Esophagus (tissue), 2 donors: ENCODE measurements around the gene C6orf89. TPM values are rescaled to one million over a fixed set of nuclear protein-coding genes. Genes with fewer than 3 reads are reported as not detected.

Source experiments
- H3K27ac ChIP-seq, 2 donors: one replicate each; pipeline ENCODE4 v1.5.1; 2013; ENCODE audit warnings: low read depth in 2 of 2, mild to moderate bottlenecking in 2 of 2, inconsistent platforms in 1 of 2, low read length in 1 of 2, moderate library complexity in 1 of 2
- H3K27me3 ChIP-seq, 2 donors: one replicate each; pipeline ENCODE4 v1.6.1; 2013; ENCODE audit warnings: low read length in 2 of 2, control low read depth in 1 of 2, mild to moderate bottlenecking in 1 of 2; ENCODE audit not compliant: insufficient read depth in 2 of 2, control insufficient read depth in 1 of 2
- H3K36me3 ChIP-seq, 2 donors: one replicate each; pipeline ENCODE4 v1.6.1; 2013; ENCODE audit warnings: low read length in 1 of 2; ENCODE audit not compliant: control insufficient read depth in 2 of 2, insufficient read depth in 2 of 2
- H3K4me1 ChIP-seq, 2 donors: one replicate each; pipeline ENCODE4 v1.6.1; 2013; ENCODE audit warnings: low read length in 1 of 2; ENCODE audit not compliant: control insufficient read depth in 2 of 2, insufficient read depth in 2 of 2
- H3K4me3 ChIP-seq, 2 donors: one replicate each; pipeline ENCODE4 v1.5.1; 2013; ENCODE audit warnings: low read length in 2 of 2, mild to moderate bottlenecking in 2 of 2, low read depth in 1 of 2, moderate library complexity in 1 of 2
- H3K9me3 ChIP-seq, 2 donors: one replicate each; pipeline ENCODE4 v1.6.1; 2013; ENCODE audit warnings: mild to moderate bottlenecking in 2 of 2, low read depth in 1 of 2, low read length in 1 of 2, moderate library complexity in 1 of 2; ENCODE audit not compliant: control insufficient read depth in 2 of 2, insufficient read depth in 1 of 2
- WGBS, 2 donors: extraction: QIAGEN DNeasy Blood & Tissue Kit; methylation state at CpG; one replicate each; pipeline ENCODE4 v1.1.7; 2013; 5-methylcytosine and 5-hydroxymethylcytosine counted together
- polyA plus RNA-seq, 2 donors: library from polyadenylated mRNA; stranded (reverse); fragments of 200-250 nt; gene quantifications; one replicate each; pipeline ENCODE4 v1.2.3, GENCODE V29; 2013
- donor health status: healthy with polysubstance abuse.
- donor health status: Bipolar disorder and iron deficiency.

C6orf89 gene
- polyA plus RNA-seq, 2 donors = 12.9 to 15.9 TPM

DNA sequence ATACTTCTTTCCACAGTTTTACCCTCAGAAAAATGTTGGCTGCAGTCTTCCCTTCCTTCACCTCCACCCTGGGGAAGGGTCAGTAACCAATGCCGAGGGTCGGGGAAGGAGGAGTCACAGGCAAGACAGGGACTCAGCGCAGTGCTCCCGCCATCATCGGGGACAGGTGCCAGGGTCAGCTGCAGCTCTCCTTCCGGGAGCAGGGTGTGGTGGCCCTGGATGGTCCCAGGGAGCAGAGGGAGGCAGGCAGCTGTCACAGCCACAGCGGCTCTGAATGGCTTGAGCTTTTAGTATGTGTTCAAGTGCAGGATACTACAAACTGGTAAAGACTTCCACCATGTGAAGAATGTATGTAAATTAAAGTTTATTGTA is 42.8 kb downstream of the C6orf89 start:
- H3K4me3 ChIP-seq = no peak overlapping the region
- no peaks in the 10 kb centered on the region for H3K27me3 ChIP-seq
- H3K36me3 ChIP-seq = peaks cover 2 to 12% of the 10 kb centered on the region in 2 donors
- H3K9me3 ChIP-seq = no peaks in the 10 kb centered on the region
- H3K4me1 ChIP-seq = peaks cover 3 to 5% of the 10 kb centered on the region in 2 donors
- no peak overlapping the region for H3K27ac ChIP-seq
- WGBS, 2 donors = 64 to 67% methylated on average over 7 of the region's 7 CpGs

DNA sequence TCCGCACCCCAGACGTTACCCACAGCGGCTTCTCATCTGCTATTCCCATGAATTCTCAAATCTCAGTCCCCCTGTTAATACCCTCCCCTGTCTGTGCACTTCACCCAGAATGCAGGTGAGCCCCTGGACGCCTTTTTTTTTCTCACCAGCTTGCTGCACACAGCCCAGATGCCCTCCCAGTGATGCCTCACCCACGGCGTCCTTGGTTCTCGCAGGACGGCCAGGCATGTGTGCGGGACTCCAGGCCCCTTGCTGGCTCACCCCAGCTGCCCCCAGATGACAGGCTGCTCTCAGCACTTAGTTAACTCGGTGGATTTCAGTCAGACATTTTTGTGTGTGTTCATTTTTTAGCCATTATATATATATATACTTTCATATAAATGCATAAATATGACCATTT is 43.4 kb downstream of the C6orf89 start:
- no peaks in the 10 kb centered on the region for H3K9me3 ChIP-seq
- H3K4me3 ChIP-seq = no peak overlapping the region
- peaks cover 0 to 7% of the 10 kb centered on the region in 2 donors for H3K36me3 ChIP-seq
- H3K27ac ChIP-seq = no peak overlapping the region
- peaks cover 3 to 5% of the 10 kb centered on the region in 2 donors for H3K4me1 ChIP-seq
- WGBS, 2 donors = 85 to 86% methylated on average over 10 of the region's 10 CpGs
- H3K27me3 ChIP-seq = no peaks in the 10 kb centered on the region

DNA sequence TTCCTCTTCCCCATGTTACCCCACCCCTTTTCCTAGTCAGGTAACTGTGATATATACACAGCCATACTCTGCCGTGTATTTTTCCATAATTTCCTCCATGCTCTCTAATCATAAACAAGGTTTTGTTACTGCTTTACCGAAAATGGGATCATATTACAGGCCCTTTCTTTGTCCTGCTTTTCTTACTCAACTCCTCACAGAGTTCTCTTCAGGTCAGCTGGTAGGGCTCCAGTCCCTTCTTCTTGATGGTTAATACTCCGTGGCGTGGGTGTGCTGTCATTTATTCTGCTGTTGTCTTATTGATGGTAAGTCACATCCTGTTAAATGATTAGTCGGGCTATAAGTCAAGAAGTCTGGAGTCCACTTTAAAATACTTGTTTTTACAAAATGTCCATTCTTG is 43.9 kb downstream of the C6orf89 start:
- WGBS, 2 donors = 40 to 41% methylated on average over 5 of the region's 5 CpGs
- Histone ChIP-seq H3K27ac (no peak overlapping the region), H3K27me3 (no peaks in the 10 kb centered on the region), H3K4me1 (peaks cover 3 to 5% of the 10 kb centered on the region in 2 donors), H3K9me3 (no peaks in the 10 kb centered on the region), H3K36me3 (peaks cover 0 to 6% of the 10 kb centered on the region in 2 donors), H3K4me3 (no peak overlapping the region)

DNA sequence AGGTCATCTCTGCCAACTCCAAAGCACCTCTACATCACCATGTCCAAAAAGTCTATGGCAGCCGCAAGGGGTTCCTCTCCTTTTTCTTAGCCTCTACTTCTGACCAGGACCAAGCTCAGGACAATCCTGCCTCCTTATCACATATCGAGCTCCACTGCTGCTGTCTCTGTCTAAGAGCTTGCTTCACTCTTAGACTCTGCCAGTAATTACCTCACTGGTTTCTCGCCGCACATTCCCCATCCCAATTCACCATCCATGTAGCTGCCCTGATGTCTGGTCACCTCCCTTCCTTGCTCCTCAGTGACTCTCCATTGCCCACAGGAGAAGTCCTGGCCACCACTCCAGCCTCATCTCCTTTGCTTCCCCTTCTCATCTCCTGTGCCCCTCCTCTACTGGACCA is 44.7 kb downstream of the C6orf89 start:
- Histone ChIP-seq H3K9me3 (no peaks in the 10 kb centered on the region), H3K27me3 (no peaks in the 10 kb centered on the region), H3K4me1 (peaks cover 3 to 5% of the 10 kb centered on the region in 2 donors), H3K4me3 (no peak overlapping the region), H3K27ac (no peak overlapping the region), H3K36me3 (peaks cover 0 to 3% of the 10 kb centered on the region in 2 donors)
- 92 to 93% methylated on average over 4 of the region's 4 CpGs for WGBS, 2 donors

DNA sequence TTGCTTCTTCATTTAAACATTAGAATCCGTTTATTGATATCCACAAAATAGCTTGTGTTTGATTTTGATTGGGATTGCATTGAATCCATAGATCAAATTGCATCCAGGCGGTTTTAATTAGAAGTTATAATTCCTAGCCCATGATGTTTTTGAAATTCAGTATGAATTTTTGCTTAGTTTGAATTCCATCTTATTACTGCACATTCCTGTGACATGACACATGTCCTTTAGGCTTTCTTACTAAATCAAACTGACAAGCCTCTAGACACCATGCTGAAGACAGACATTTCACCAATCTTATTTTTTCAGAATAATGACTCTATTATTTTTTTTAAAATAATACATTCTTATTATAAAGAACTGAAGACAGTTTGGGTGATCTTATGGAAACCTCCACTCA is 47.4 kb downstream of the C6orf89 start:
- Histone ChIP-seq H3K4me3 (no peak overlapping the region), H3K27me3 (no peaks in the 10 kb centered on the region), H3K4me1 (peaks cover 3 to 5% of the 10 kb centered on the region in 2 donors), H3K9me3 (no peaks in the 10 kb centered on the region), H3K27ac (no peak overlapping the region), H3K36me3 (peaks cover 0 to 3% of the 10 kb centered on the region in 2 donors)
- 85 to 90% methylated on average over 2 of the region's 2 CpGs for WGBS, 2 donors

DNA sequence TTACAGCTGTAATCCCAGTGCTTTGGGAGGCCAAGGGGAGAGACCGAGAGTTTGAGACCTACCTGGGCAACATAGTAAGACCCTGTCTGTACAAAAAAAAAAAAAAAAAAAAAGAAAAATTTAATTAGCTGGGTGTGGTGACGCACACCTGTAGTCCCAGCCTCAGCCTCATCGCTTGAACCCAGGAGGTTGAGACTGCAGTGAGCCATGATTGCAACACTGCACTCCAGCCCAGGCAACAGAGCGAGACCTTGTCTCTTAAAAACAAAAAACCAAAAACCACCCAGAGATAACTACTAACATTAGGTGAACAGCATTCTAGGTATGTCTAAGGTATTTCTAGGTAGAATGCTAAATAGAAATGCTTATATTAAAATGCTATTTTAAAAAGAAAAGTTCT is 47.8 kb downstream of the C6orf89 start:
- H3K4me1 ChIP-seq = peaks cover 3 to 4% of the 10 kb centered on the region in 2 donors
- H3K36me3 ChIP-seq = peaks cover 0 to 2% of the 10 kb centered on the region in 2 donors
- no peaks in the 10 kb centered on the region for H3K27me3 ChIP-seq
- H3K27ac ChIP-seq = no peak overlapping the region
- H3K4me3 ChIP-seq = no peak overlapping the region
- 89 to 96% methylated on average over 4 of the region's 4 CpGs for WGBS, 2 donors
- H3K9me3 ChIP-seq = no peaks in the 10 kb centered on the region

DNA sequence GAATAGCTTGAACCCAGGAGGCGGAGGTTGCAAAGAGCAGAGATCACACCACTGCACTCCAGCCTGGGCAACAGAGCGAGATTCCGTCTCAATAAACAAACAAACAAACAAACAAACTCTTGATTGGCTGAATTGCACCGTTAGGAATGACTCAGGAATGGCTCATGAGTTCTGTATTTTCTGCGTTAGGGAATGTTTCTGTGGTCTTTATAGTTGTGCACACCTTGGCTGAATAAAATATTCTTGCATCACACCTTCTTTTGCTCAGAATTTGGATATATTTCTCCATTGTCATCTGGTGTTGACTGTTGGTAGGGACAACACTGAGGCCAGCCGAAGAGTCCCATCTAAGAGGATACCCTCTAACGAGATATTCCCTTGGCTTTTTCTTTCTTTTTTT is 49.1 kb downstream of the C6orf89 start:
- H3K4me3 ChIP-seq = no peak overlapping the region
- H3K36me3 ChIP-seq = no peaks in the 10 kb centered on the region
- no peaks in the 10 kb centered on the region for H3K9me3 ChIP-seq
- H3K27me3 ChIP-seq = no peaks in the 10 kb centered on the region
- H3K4me1 ChIP-seq = peaks cover 0 to 3% of the 10 kb centered on the region in 2 donors
- H3K27ac ChIP-seq = no peak overlapping the region
- WGBS, 2 donors = 82 to 86% methylated on average over 7 of the region's 7 CpGs

DNA sequence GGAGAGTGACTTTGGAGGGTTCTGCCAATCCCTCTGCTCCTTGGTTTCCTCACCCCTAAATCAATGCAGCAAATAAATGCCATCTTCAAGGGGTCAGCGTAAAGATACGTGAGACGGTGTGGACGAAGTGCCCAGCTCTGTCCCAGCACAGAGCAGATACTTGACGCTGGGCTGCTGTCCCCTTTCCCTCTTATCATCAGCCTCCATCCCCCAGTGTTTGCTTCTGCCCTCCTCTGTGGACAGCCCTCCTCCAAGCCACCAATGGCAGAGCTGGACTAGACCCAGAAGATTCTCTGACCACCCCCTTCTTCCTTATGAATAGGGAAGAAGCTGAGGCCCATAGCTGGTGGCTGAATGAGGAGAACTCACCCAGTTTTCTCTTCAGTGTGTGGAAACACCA is 51.1 kb downstream of the C6orf89 start:
- H3K9me3 ChIP-seq = no peaks in the 10 kb centered on the region
- no peaks in the 10 kb centered on the region for H3K4me1 ChIP-seq
- H3K27me3 ChIP-seq = no peaks in the 10 kb centered on the region
- no peak overlapping the region for H3K4me3 ChIP-seq
- H3K27ac ChIP-seq = no peak overlapping the region
- no peaks in the 10 kb centered on the region for H3K36me3 ChIP-seq
- WGBS, 2 donors = 89 to 94% methylated on average over 5 of the region's 5 CpGs

DNA sequence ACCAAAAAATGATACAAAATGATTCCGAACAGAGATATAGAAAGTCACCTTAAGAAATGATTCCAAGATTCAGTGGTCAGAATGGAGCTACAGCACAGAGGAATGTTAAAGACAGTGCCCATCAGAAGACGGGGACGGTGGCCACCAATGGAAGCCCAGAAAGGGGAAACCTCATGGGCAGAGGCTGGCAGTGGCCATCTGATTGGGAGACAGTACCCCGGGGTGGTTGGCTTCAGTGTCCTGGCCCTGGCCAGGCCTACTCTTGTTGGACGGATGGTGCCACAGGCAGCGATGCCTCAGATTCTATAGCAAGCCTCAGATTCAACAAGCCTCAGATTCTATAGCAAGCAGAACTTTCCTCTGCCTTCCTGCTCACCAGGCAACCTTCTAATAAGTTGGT is 52.1 kb downstream of the C6orf89 start:
- Histone ChIP-seq H3K4me3 (no peak overlapping the region), H3K36me3 (no peaks in the 10 kb centered on the region), H3K9me3 (no peaks in the 10 kb centered on the region), H3K27me3 (no peaks in the 10 kb centered on the region), H3K4me1 (no peaks in the 10 kb centered on the region), H3K27ac (no peak overlapping the region)
- whole genome bisulfite sequencing, 2 donors = 94 to 95% methylated on average over 6 of the region's 6 CpGs

DNA sequence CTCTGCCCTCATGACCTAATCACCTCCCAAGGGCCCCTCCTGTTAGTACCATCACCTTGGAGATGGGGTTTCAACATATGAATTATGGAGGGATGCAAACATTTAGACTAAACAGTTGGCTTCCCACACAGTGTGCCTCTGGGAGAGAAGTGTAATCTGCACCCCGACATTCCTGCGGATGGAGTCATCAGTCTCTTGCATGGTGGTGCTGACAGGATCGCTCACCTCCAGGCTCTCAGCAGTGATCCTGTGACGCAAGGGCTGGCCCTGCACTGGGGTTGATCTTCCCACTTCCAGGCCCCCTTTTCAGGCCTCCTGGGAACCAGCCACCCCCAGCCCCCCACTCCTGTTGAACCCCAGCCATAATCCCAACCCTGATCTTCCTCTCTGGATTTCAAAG is 52.8 kb downstream of the C6orf89 start:
- WGBS, 2 donors = 89 to 94% methylated on average over 4 of the region's 4 CpGs
- Histone ChIP-seq H3K4me3 (no peak overlapping the region), H3K9me3 (no peaks in the 10 kb centered on the region), H3K36me3 (no peaks in the 10 kb centered on the region), H3K27ac (no peak overlapping the region), H3K27me3 (no peaks in the 10 kb centered on the region), H3K4me1 (no peaks in the 10 kb centered on the region)
